SK-N-SH (cell line): ENCODE data around the gene S100A16.

ENCODE experiments used
- CTCF ChIP-seq: fragments of 200-600 bp; sonication (generic); IDR thresholded peaks from 2 replicates; pipeline ENCODE4 v1.6.1; 2017; ENCODE audit warnings: antibody characterized with exemption, mild to moderate bottlenecking, moderate library complexity
- MAX ChIP-seq: IDR thresholded peaks from 2 replicates; pipeline ENCODE4 v1.4.0; 2012; ENCODE audit warnings: low read depth
- POLR2AphosphoS5 ChIP-seq: IDR thresholded peaks from 2 replicates; pipeline ENCODE4 v1.6.1; 2012; ENCODE audit warnings: low read depth, low read length
- REST ChIP-seq: IDR thresholded peaks from 2 replicates; pipeline ENCODE4 v1.6.1; 2012; ENCODE audit warnings: mild to moderate bottlenecking, low read depth, low read length, moderate library complexity
- RFX5 ChIP-seq: IDR thresholded peaks from 2 replicates; pipeline ENCODE4 v1.6.1; 2012; ENCODE audit warnings: mild to moderate bottlenecking, improper control_type of control experiment, low read length
- ZBTB33 ChIP-seq: IDR thresholded peaks from 2 replicates; pipeline ENCODE4 v1.4.0; 2012; ENCODE audit warnings: low read depth, borderline replicate concordance

- TF ChIP-seq CTCF (no peak), MAX (no peak), POLR2AphosphoS5 (no peak), ZBTB33 (no peak), RFX5 (no peak), REST (no peak)
Observed at GRCh38 chr1:153561466-153561985, 51.4 kb downstream of the S100A16 start.
